Gastrocnemius medialis (tissue), 4 donors: ENCODE data around the gene OR4D10.
"Not testable (repeated sequence)": the region's sequence is repeated elsewhere in the genome, so short reads cannot be mapped to it uniquely, and the experiment has no call there.

Experiments used
- CTCF ChIP-seq, 5 experiments: fragments of 450-650 bp in 3 of 5; fragments of 200-600 bp in 2 of 5; sonication (generic) in 2 of 5; IDR thresholded peaks in 4 of 5; conservative IDR thresholded peaks in 1 of 5; 1 replicate in 4 of 5; 2 replicates in 1 of 5; pipeline ENCODE4 v1.5.1; 2016 to 2019; ENCODE audit warnings: antibody characterized with exemption in 5 of 5, mild to moderate bottlenecking in 3 of 5, moderate library complexity in 3 of 5
- POLR2A ChIP-seq, 2 donors: fragments of 450-650 bp; IDR thresholded peaks; one replicate each; pipeline ENCODE4 v1.6.1; 2017; ENCODE audit warnings: antibody characterized with exemption in 2 of 2, mild to moderate bottlenecking in 2 of 2, moderate library complexity in 2 of 2

GRCh38 chr11:59520139-59520538 is 47.0 kb downstream of the OR4D10 start:
- not testable (repeated sequence) for TF ChIP-seq POLR2A (IDR thresholded peaks at IDR 0.05); CTCF (IDR thresholded peaks at IDR 0.05 in 4 of 5, conservative IDR thresholded peaks at IDR 0.05 in 1 of 5)
